Left lobe of liver (tissue), 2 donors: ENCODE measurements around the gene AKR1E2. TPM values are rescaled to one million over a fixed set of nuclear protein-coding genes. Genes with fewer than 3 reads are reported as not detected.

Experiments used
- ATAC-seq: fragments of 200-7000 bp; cut with Tn5 transposase; one replicate; pipeline ENCODE4 v1.9.1; 2020; ENCODE audit warnings: mild to moderate bottlenecking, moderate library complexity
- DNase-seq: peaks from one replicate; pipeline ENCODE4 v3.0.0-alpha.2; 2020; ENCODE audit warnings: low spot score
- total RNA-seq: library from RNA; stranded (reverse); gene quantifications from one replicate; pipeline ENCODE4 v1.2.1, GENCODE V29; 2021
- donor health status: DM: no; HTN: no; CAD: no; lungs with moderate emphysema.
- donor health status: DM: no; HTN: yes; CAD: no.

The AKR1E2 gene
- total RNA-seq, result 1.3 TPM

DNA sequence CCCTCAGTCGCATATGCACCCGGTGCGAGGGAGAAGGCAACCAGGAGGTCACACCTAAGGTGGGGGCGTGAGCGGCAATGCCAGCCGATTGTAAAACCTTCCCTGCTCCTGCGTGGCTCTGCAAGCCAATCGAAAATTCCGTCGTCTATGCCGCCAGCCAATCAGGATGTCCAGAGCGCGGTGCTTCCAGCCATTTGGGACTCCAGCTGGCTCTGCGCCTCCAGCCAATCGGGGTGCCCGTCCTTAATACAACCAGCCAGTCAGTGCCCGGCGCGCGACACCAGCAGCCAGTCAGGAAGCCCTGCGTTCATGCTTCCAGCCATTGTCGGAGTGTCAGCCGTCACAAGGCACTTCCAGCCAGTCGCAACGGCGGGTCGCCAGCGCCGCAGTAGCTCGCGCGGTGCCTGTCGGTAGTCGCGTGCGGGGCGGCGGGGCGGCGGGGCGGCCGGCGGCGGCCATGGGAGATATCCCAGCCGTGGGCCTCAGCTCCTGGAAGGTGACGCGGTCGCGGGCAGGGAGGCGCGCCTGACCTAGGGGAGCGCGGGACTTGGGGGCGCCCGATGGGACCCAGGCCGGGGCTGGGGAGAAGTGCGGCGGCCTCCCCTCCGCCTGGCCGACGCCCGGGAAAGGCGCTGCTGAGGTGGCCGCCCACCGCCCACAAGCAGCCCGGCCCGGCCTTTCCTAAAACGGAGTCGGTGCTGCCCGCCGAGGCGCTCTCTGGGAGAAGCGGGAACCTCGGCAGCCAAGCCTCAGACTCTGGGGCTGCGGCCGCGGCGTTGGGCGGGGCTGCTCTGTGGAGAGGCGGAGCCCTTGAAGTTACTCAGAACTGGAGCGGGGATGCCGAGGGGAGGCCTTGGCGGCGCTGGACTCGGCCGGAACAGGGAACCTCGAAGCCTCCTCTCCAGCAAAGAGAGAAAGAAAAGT, at the start of gene AKR1E2:
TSS of gene AKR1E2 (plus strand) at position 340 of the 924 bp plus-strand sequence. CDS start at position 458, 118 bp downstream.
- peak; percentile 90 for ATAC-seq

GRCh38 chr10:4776234-4776638, 49.8 kb upstream of the AKR1E2 start:
- no peak for DNase-seq
- ATAC-seq, result no peak

More for the DNA sequence above, at the start of gene AKR1E2:
- DNase-seq, result peak; percentile 67

DNA sequence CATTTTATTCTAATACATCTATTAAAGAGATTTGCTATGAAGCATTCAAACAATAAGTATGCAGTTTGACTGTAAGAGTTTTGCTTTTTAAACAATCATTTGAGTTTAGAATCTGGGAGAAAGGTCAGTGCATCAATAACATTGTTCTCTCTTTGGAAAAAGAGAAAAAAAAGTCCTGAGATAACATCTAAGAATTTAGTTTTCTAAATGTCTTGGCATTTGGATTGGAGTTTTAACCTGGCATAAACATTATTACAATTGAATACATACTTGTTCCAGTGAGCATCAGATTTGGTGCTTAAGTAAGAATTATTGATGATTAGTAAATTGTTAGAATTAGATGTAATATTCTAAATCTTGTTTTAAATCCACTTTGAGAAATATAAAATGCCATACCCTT, 47.2 kb upstream of the AKR1E2 start:
- no peak for ATAC-seq

GRCh38 chr10:4780091-4780490, 45.9 kb upstream of the AKR1E2 start:
- DNase-seq, result no peak
- ATAC-seq, result no peak

More for the DNA sequence above, 47.2 kb upstream of the AKR1E2 start:
- no peak for DNase-seq

GRCh38 chr10:4780782-4781181, 45.2 kb upstream of the AKR1E2 start:
- no peak for ATAC-seq
- DNase-seq, result no peak

DNA sequence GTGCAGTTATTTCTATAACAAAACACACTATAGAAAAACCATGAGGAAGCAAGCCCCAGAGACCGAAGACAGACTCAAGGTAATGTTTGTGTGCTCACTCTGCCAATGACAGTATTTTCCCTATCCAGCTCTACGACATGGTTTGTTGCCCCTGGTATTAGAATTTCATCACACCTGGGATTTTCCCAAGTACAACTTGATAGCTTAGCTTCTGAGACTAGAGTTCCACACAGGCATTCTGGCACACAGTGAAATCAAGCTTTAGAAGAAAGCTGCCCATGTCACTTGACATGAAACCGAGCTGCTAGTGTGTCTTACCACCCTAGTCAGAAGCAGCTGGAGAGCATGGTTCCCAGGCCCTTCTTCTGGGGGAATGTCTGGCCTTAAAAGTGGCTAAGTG, 44.1 kb upstream of the AKR1E2 start:
- DNase-seq, result no peak
- no peak for ATAC-seq

- DNase-seq (no peak), ATAC-seq (no peak)
These were observed 41.2 kb upstream of the AKR1E2 start for GRCh38 chr10:4784667-4785333.

- ATAC-seq (no peak), DNase-seq (no peak)
These were observed 39.8 kb upstream of the AKR1E2 start for GRCh38 chr10:4786043-4786839.

DNA sequence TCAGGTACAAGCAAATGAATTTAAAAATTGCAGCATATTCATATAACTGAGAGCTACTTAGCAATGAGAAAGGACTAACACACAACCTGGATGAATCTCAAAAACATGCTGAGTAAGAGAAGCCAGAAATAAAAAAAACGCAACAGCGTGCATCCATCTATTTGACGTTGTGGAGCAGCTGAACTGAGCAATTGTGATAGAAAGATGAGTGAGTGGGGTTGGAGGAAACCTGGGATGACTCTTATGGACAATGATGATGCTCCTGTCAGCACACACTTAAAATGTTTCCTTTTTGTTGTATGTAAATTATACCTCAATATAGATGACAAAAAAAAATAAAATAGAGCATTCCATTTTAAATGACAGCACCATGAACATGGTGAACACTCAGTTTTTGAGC, 36.0 kb upstream of the AKR1E2 start:
- DNase-seq, result no peak

GRCh38 chr10:4790922-4791321, 35.1 kb upstream of the AKR1E2 start:
- no peak for DNase-seq
- ATAC-seq, result no peak

More for the DNA sequence above, 36.0 kb upstream of the AKR1E2 start:
- ATAC-seq, result no peak

DNA sequence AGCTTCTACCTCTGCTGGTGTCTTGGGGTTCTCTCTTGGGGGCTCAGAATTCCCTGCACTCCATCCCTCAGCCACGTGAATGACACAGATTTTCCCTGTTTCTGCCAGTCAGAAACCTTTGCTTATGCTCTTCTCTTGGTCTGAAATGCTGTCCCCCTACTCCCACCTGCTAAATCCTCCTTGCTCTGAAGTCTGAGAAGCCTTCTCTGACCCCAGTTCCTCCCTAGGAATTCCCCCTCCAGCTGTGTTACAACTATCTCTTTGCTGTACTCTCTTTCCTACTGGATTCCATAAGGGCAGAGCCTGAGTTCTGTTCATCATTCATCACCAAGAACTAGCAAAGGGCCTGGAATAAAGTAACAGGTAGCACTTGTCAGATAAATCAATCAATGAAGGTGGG, 33.6 kb upstream of the AKR1E2 start:
- no peak for DNase-seq

DNA sequence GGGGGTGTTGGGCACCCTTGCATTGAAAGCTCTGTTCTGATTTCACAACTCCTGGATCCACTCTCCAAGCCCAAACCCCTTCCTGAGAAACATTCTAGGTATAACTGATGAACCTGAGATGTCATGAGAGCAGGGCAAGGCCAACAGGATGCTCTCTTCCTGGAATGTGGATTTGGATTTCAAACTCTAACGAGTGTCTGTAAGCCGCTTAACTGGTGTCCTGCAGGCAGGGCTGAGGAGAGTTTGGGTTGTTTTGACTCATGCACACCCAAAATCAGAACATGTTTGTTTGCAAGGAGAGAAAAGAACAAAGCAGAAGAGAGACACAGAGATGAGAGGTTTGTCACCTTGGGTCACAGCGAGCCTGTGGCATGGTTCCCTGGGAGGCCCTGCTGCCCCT, 24.6 kb upstream of the AKR1E2 start:
- ATAC-seq (no peak), DNase-seq (no peak)

More for the DNA sequence above, 33.6 kb upstream of the AKR1E2 start:
- no peak for ATAC-seq

DNA sequence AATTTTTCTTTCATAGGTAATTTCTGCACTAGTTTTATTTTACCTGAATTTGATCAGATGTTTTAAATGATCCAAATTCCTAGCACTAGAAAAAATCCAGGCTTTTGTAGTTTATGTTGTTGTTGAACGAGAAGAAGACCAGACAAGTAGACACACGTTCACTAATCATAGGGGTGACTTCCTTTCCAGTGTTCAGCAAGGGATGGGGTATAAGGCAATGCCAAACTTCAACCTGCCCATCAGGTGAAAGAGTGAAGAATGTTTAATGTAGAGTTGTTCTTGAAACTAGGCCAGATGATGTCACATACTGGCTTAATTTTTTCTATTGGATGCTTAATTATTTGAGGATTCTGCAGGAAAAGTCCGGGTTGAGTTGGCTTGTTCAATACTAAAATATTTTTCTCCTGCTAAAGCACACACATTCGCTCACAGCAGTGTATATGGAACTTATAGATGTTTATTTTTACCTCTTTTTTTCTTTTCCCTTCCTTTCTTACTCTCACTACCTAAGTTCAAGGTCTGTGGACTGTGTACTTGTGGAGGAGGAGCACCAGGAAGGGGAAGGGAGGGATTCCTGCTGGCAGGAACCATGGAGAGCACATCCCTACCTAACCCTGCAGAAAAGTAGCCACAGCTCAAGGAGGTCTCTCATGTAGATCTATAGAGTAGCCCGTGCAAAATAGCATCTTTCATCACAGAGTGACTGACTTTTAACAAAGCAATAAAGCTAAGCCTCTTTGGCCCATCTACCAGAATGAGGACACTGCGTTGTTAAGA, 23.1 kb upstream of the AKR1E2 start:
- ATAC-seq (no peak), DNase-seq (no peak)

DNA sequence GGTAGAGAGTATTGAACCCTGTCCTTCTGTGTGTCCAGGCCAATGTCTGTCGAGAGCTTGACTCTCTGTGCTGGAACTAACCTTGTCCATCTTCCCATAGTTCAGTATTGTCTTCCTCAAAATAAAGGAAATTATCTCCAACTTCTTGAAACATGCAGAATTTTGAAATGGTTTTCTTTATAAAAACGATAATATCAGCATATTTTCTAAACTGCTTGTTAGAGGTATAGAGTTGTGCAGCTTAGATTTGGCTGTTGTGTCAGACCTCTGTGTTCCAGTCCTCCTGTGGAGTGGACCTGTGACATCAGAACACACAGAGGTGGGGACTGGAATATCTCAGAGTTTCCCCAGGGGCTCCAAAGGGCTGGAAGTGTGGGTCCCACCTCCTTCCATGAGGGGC, 22.2 kb upstream of the AKR1E2 start:
- ATAC-seq (no peak), DNase-seq (no peak)

- DNase-seq (no peak), ATAC-seq (no peak)
These were observed 21.5 kb upstream of the AKR1E2 start for GRCh38 chr10:4804465-4804864.

- ATAC-seq (no peak), DNase-seq (no peak)
These were observed 19.5 kb upstream of the AKR1E2 start for GRCh38 chr10:4806534-4806933.

- DNase-seq, result no peak
- ATAC-seq, result no peak
These were observed 18.1 kb upstream of the AKR1E2 start for GRCh38 chr10:4807761-4808507.

DNA sequence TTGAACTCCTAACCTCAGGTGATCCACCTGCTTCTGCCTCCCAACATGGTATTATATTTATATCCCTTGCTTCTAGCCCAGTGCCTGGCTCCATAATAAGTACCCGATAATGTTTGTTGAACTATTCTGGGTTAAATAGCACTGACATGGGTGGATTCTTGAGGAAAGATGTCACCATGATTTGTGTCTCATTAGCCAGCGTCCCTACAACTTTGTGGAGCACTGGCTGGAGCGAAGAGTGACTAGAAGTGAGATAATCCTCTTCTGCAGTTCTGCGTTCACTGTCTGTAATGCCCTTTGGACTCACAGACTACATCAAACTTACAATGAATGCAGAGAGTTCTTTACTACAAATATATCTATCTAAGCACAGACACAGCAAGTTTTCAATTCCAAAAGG, 16.9 kb upstream of the AKR1E2 start:
- ATAC-seq (no peak), DNase-seq (no peak)

DNA sequence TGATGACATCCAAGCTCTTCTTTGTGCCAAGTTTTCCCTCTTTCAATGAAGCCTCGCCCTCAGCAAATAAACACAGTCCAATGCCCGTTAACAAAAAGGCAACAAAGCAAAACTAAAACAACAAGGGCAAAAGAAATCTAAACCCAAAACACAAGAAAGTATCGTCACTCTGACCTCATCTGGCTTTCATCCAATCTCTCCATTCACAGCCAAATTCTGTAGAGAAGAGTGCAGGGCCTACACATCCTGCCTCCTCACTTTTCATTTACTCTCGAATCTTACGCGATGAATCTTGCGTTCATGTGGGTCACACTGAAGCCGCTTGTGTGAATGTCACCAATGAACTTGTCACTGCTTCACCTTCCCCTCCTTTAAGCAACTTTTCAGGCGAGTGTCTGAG, 15.9 kb upstream of the AKR1E2 start:
- no peak for ATAC-seq

GRCh38 chr10:4812046-4812445, 14.0 kb upstream of the AKR1E2 start:
- ATAC-seq, result peak; percentile 15
- no peak for DNase-seq

More for the DNA sequence above, 15.9 kb upstream of the AKR1E2 start:
- no peak for DNase-seq
